ENCODE data around the gene STXBP5L.
"Not testable (repeated sequence)": the region's sequence is repeated elsewhere in the genome, so short reads cannot be mapped to it uniquely, and the experiment has no call there.

Gene STXBP5L

DNA sequence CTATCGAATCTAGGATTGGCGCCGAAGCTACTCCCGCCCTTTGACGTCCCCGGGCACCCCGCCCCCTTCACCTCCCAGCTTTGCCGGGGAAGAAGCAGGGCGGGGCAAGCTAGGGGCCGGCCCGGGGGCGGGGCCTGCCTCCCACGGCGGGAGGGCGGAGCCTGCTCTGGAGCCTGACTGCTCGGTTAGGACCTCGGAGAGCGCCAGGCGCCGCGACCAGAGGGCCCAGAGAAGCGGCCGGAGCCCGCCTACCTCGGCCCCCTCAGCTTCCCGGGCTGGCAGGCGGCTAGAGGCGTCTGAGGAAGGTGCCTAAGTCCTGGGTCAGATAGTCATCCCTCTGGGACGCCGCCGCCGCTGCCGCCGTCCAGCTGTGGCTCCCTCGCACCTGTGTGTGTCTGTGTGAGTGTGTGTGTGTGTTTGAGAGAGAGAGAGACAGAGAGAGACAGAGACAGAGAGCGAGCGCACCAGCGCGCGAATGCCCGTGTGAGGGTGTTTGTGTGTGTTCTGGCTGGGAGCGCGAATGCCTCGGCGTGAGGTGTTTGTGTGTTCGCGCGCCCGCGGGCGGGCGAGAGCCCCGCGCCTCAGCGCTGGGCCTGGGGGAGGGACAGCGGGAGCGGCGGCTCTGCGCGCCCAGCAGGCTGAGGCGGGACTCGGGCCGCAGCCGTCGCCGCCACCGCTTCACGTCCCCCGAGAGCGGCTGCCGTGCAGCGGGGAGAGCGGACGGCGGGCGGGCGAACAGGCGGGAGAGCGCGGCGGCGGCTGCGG is at the start of gene STXBP5L:
Gene STXBP5L (plus strand): TSS at position 176 of the 765 bp plus-strand sequence. CDS start 1,374 bp downstream, outside the sequence.
- DNase-seq = peak; percentile 85

- no peak for DNase-seq
Measured at GRCh38 chr3:120858521-120858920, 49.5 kb upstream of the STXBP5L start.

DNA sequence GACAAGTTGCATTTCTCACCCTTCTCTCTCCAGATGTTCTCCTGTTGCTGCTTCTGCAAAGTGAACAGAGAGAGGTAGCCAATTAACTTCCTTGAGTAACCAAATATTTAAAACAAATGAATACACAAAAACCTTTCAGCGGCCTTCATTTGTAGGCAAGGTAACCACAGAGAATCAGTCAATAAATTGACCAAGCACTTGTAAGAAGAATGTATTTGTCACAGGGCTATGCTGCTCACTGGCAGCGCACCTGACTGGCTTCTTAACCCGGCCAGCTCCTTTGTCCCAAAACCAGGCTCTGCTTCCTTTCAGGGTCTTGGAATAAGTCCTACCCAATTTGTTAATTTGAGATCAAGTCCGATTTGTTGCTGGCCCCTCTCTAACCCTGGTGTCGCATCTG is 43.5 kb upstream of the STXBP5L start:
- peak; percentile 34 for DNase-seq

GRCh38 chr3:120875507-120875906 is 32.5 kb upstream of the STXBP5L start:
- no peak for DNase-seq

GRCh38 chr3:120875989-120876388 is 32.0 kb upstream of the STXBP5L start:
- DNase-seq = no peak

DNA sequence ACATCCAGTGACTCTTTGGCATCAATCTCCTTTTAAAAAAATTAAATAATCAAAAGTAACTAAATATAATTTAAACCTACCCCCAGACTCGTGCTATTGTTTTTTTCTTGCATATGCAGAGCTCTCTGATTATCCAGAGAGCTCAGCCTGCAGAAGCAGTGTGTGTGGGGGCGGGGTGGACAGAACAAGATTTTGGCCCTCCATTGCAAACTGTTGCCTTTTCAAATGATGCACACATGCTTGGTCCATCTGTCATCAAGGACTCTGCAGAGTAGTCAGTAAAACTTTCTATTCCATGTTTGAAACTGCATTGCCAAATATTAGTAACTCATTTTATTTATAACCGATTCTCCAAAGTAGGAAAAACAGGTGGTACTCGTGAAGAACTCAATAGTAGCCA is 28.6 kb upstream of the STXBP5L start:
- DNase-seq = no peak

DNA sequence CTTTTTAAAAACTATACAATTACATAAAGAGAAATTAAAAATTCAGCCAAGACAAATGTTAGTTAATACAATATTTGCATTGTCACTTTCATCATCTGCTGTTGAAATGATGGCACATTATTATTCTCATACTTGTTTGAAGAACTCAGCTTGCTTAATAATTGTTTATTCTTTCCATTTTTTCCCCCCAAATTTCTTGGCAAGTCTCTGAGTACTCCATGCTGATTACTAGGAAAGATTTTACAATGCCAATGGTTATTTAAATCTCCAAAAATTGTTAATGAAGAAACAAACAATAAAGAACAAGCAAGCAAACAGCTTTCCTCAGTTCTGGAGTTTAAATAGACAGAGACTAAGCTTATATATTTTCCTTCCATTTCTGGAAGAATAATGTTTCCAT is 15.1 kb upstream of the STXBP5L start:
- DNase-seq = no peak

DNA sequence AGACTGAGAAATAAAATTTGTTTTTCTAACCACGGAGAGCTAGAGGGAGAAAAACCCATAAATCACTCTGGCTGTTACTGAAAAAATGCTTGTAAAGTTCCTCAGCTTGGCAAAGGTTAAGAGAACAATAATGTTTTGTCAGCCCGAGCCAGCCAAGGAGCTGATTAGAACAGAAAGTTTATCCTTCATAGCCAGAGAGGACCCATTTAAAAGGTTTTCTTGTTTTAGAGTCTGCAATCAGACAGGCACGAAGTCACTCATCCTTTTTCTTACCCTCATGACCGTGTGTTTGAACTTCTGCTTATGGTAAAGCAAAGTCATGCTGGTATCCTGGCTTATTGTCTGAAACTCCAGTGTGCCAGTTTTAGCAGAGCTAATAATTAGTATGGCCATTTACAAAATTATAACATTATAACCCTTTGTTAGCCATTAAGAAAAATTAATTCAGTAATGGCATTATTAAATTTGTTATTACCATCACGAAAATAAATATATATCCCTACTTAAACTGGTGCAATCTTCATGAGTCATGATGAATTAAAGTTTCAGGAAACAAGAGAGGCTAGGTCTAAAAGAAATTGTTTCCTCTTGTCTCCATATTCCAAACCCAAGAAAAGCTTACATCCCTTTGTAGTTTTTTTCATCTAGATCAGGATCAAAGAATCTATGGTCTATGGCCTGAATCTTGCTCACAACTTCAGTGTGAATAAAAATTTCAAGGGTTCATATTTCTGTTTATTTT is 13.5 kb upstream of the STXBP5L start:
- no peak for DNase-seq

DNA sequence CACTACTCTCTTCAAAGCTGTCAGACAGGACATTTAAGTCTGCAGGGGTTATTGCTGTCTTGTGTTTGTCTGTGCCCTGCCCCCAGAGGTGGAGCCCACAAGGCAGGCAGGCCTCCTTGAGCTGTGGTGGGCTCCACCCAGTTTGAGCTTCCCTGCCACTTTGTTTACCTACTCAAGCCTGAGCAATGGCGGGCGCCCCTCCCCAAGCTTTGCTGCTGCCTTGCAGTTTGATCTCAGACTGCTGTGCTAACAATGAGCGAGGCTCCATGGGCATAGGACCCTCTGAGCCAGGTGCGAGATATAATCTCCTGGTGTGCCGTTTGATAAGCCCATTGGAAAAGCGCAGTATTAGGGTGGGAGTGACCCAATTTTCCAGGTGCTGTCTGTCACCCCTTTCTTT is 6.3 kb upstream of the STXBP5L start:
- not testable (repeated sequence) for DNase-seq

- no peak for DNase-seq
Measured at GRCh38 chr3:120903221-120903620, 4.8 kb upstream of the STXBP5L start.

GRCh38 chr3:120907659-120908029 is 361 bp upstream of the STXBP5L start:
- DNase-seq = peak; percentile 100

DNA sequence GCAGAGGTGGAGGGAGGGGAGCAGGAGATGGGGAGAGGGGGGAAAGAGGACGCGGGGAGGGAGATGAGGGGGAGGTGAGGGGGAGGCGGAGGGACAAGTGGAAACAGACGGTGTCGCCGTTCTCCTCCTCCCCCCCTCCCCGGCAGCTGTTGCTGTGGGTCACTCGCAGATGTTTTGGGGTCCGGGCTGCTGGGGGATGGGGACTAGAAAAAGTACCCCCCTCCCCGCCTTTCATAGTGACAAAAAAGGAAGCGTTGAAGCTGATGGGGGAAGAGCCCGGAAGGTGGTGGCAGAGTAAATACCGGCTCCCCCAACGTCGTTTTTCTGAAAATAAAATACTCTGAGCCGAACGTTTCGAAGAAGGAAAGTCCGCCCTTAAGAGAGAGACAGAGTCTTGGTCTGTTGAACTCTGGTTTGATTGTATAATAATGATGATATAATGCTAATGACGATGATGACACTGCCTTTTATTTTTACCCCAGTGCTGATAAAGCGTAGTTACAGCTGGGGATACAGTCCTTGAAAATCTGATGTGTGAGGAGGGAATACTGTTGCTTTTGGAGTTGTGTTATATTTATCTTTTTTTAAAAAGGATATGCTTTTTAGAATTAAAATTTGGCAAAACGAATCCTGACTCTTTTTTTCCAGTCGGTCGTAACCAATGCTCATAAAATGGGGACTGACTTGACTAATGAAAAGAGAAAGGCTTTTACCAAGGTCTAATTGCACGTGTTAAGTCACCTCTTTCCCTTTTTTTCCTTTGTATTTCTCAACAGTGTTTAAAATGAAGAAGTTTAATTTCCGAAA is 993 bp downstream of the STXBP5L start:
- DNase-seq = peak; percentile 81

DNA sequence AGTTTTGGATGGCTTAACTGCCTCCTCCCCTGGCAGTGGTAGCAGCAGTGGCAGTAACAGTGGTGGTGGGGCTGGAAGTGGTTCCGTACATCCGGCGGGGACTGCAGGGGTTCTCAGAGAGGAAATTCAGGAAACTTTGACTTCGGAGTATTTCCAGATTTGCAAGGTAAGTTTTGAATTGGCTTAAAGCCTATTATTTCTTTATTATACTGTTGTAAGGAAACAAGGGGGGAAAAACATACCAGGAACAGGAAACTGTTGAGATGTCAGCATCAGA is 1.5 kb downstream of the STXBP5L start:
- peak; percentile 56 for DNase-seq

- no peak for DNase-seq
Measured at GRCh38 chr3:120926146-120926545, 18.1 kb downstream of the STXBP5L start.

- no peak for DNase-seq
Measured at GRCh38 chr3:120928991-120929390, 21.0 kb downstream of the STXBP5L start.

- DNase-seq = no peak
Measured at GRCh38 chr3:120931593-120931992, 23.6 kb downstream of the STXBP5L start.

GRCh38 chr3:120956143-120956542 is 48.1 kb downstream of the STXBP5L start:
- DNase-seq = no peak

DNA sequence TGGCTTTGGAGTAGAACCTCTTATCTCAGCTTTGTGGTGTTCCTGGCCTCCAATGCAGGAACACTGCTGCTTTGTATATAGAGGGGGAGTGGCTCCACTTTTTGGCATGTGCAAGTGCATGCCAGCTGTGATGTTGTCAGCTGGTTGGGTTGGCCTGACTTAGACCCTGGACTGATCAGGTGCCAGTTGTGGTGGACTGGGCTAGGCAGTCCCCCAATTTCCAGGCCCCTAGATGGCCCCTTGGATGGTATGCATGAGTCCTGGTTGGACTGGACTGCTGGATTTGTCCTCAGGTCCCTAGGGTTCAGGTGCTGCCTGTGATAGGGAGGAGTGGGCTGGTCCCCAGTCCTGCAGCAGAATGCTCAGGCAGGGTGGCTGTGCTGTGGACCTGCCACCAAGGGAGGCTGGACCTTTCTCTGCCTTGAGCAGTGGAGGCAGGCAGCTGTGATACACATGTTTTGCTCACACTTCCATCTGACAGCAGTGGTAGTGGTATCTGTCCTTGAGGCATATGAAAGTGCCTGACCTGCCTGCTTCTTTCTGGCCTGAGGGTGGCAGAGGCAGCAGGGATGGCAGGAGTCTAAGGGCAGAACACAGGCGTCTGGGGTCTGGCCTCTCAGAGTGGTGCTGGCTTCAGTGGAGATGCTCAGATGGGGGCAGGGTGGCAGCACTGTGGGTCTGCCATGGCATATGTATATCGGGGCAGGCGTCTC is 74.8 kb downstream of the STXBP5L start:
- DNase-seq = no peak

DNA sequence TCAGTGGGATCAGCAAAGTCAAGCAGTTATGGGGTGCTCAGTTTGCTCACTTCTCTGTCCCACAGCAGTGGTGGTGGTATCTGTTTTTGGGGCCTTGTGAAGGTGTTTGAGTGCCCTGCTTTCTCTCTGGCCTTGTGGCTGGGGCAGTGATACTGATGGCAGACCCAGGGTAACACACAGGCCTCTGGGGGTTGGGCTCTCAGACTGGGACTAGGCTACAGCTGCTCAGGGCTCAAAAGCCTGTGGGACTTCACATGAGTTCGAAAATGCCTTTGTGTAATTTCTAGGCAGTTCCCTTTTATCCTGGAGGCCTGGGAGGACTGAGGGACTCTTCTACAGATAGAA is 75.3 kb downstream of the STXBP5L start:
- no peak for DNase-seq

- DNase-seq = no peak
Measured at GRCh38 chr3:120983841-120984240, 75.8 kb downstream of the STXBP5L start.

DNA sequence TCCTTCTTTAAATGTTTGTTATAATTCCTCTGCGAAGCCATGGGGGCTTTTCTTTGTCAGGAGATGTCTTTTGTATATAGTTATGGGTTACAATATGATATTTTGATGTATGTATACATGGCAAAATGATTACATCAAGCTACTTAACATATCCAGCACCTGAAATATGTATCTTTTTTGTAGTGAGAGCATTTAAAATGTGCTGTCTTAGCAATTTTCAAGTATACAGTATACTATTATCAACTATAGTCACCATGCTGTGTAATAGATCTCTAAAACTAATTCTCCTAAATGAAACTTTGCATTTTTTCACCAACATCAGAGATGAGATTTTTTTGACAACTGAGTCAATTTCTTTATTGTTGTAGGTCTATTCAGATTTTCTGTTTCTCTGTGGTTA is 77.2 kb downstream of the STXBP5L start:
- DNase-seq = no peak

- DNase-seq = no peak
Measured at GRCh38 chr3:120988994-120989393, 81.0 kb downstream of the STXBP5L start.

DNA sequence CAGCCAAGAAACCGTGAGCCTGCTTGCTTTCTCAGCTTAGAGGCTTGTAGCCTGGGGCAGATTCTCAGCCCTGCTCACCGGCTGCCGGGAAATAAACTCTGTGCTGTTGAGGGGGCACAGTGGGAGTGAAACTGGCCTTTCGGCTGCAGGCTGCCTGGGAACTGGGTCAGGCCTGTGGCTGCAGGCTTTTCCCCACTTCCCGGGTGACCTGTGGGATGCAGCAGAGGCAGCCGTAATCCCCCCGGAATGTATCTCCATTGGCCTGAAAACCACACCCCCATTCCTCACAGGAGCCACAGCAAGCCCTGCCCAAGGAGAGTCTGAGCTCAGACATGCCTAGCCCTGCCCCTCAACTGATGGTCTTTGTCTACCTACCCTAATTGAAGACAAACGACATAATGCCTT is 110.9 kb downstream of the STXBP5L start:
- DNase-seq = no peak
